Measurements from ENCODE around the gene ERBB3.

- TF ChIP-seq POLR2A (IDR thresholded peaks at IDR 0.05; ENCODE audit: low read depth, low read length) (no peak), POLR2AphosphoS5 (IDR thresholded peaks at IDR 0.05; ENCODE audit: low read depth, low read length) (no peak)
Observed at GRCh38 chr12:56105609-56105902, 25.6 kb downstream of the ERBB3 start.
